Immature natural killer cell (primary cell): ENCODE results near the gene HPCAL1. TPM values are rescaled to one million over a fixed set of nuclear protein-coding genes. Genes with fewer than 3 reads are reported as not detected.
"Not testable (repeated sequence)": the region's sequence is repeated elsewhere in the genome, so short reads cannot be mapped to it uniquely, and the experiment has no call there.

Experiments
- DNase-seq, 3 donors: peaks; one replicate each; pipeline ENCODE4 v3.0.0; 2022; ENCODE audit warnings: mixed read lengths in 1 of 3
- H3K27ac Mint-ChIP-seq, 6 donors: one replicate each; pipeline ENCODE4 v1.8.0; 2020; ENCODE audit warnings: mixed read lengths in 6 of 6, mild to moderate bottlenecking in 5 of 6, inconsistent platforms in 4 of 6, moderate library complexity in 3 of 6
- H3K27me3 Mint-ChIP-seq, 3 donors: one replicate each; pipeline ENCODE4 v1.8.0; 2020 to 2021; ENCODE audit warnings: low read depth in 3 of 3, mild to moderate bottlenecking in 3 of 3, mixed read lengths in 3 of 3, moderate library complexity in 3 of 3, inconsistent platforms in 1 of 3
- H3K36me3 Mint-ChIP-seq, 3 donors: one replicate each; pipeline ENCODE4 v1.8.0; 2020; ENCODE audit warnings: mixed read lengths in 3 of 3, inconsistent platforms in 2 of 3, mild to moderate bottlenecking in 2 of 3
- H3K4me1 Mint-ChIP-seq, 2 donors: one replicate each; pipeline ENCODE4 v1.8.0; 2020; ENCODE audit warnings: inconsistent platforms in 2 of 2, mild to moderate bottlenecking in 2 of 2, mixed read lengths in 2 of 2, moderate library complexity in 1 of 2
- H3K4me3 Mint-ChIP-seq, 5 donors: one replicate each; pipeline ENCODE4 v1.8.0; 2020; ENCODE audit warnings: mild to moderate bottlenecking in 5 of 5, mixed read lengths in 5 of 5, inconsistent platforms in 3 of 5, moderate library complexity in 3 of 5
- H3K9me3 Mint-ChIP-seq, 6 donors: one replicate each; pipeline ENCODE4 v1.8.0; 2020; ENCODE audit warnings: mild to moderate bottlenecking in 6 of 6, mixed read lengths in 6 of 6, inconsistent platforms in 4 of 6, moderate library complexity in 3 of 6
- polyA plus RNA-seq, 3 donors: library from polyadenylated mRNA; unstranded; fragments of 300-500 nt; fragmentation: Illumina TruSeq; gene quantifications; one replicate each; pipeline ENCODE4 v1.2.3, GENCODE V29; 2021

The HPCAL1 gene
- polyA plus RNA-seq, 3 donors from 2014 or later: 64.9 to 89.7 (median 88.9) TPM

- H3K27me3 Mint-ChIP-seq, DNase-seq, H3K9me3 Mint-ChIP-seq, H3K4me3 Mint-ChIP-seq, H3K36me3 Mint-ChIP-seq: not testable (repeated sequence)
- Mint-ChIP-seq H3K4me1 (peaks cover 15 to 20% of the 10 kb centered on the region in 2 donors), H3K27ac (peak overlapping the region in 1 of 6 donors; percentile 40)
Measured at GRCh38 chr2:10295649-10296048, 7.1 kb upstream of the HPCAL1 start.

GRCh38 chr2:10296142-10296541 is 6.6 kb upstream of the HPCAL1 start:
- Mint-ChIP-seq H3K27ac (peak overlapping the region in 1 of 6 donors; percentile 40), H3K9me3 (peaks cover 0 to 8% (median 0%) of the 10 kb centered on the region in 6 donors), H3K27me3 (peaks cover 0 to 4% (median 0%) of the 10 kb centered on the region in 3 donors), H3K36me3 (peaks cover 0 to 6% (median 4%) of the 10 kb centered on the region in 3 donors), H3K4me1 (peaks cover 19 to 25% of the 10 kb centered on the region in 2 donors), H3K4me3 (no peak overlapping the region)
- no peak for DNase-seq

GRCh38 chr2:10297191-10297830 is 5.4 kb upstream of the HPCAL1 start:
- peaks cover 0 to 4% (median 0%) of the 10 kb centered on the region in 3 donors for H3K27me3 Mint-ChIP-seq
- peaks cover 22 to 33% of the 10 kb centered on the region in 2 donors for H3K4me1 Mint-ChIP-seq
- DNase-seq: no peak
- H3K36me3 Mint-ChIP-seq: peaks cover 0 to 6% (median 4%) of the 10 kb centered on the region in 3 donors
- peaks cover 0 to 8% (median 0%) of the 10 kb centered on the region in 6 donors for H3K9me3 Mint-ChIP-seq
- peak overlapping the region in 2 of 6 donors; percentile 28 to 49 for H3K27ac Mint-ChIP-seq
- H3K4me3 Mint-ChIP-seq: no peak overlapping the region

- peak in 1 of 3 donors; percentile 18 for DNase-seq
- Mint-ChIP-seq H3K4me3 (peak overlapping the region in 4 of 5 donors; percentile 5 to 60 (median 41)), H3K27me3 (peaks cover 0 to 4% (median 0%) of the 10 kb centered on the region in 3 donors), H3K36me3 (peaks cover 0 to 6% (median 4%) of the 10 kb centered on the region in 3 donors), H3K4me1 (peaks cover 22 to 33% of the 10 kb centered on the region in 2 donors), H3K27ac (peak overlapping the region in 5 of 6 donors; percentile 22 to 73 (median 58)), H3K9me3 (peaks cover 0 to 8% (median 0%) of the 10 kb centered on the region in 6 donors)
Measured at GRCh38 chr2:10297959-10298531, 4.7 kb upstream of the HPCAL1 start.

- not testable (repeated sequence) for H3K27me3 Mint-ChIP-seq, DNase-seq, H3K36me3 Mint-ChIP-seq, H3K9me3 Mint-ChIP-seq
- peak overlapping the region in 2 of 6 donors; percentile 9 to 66 for H3K27ac Mint-ChIP-seq
- H3K4me3 Mint-ChIP-seq: peak overlapping the region in 1 of 5 donors; percentile 60
- peaks cover 25 to 35% of the 10 kb centered on the region in 2 donors for H3K4me1 Mint-ChIP-seq
Measured at GRCh38 chr2:10298777-10299176, 3.9 kb upstream of the HPCAL1 start.

- H3K27ac Mint-ChIP-seq: peak overlapping the region; percentile 1 to 83 (median 56)
- H3K36me3 Mint-ChIP-seq: no peaks in the 10 kb centered on the region
- no peaks in the 10 kb centered on the region for H3K9me3 Mint-ChIP-seq
- H3K4me1 Mint-ChIP-seq: peaks cover 39 to 51% of the 10 kb centered on the region in 2 donors
- no peak for DNase-seq
- H3K4me3 Mint-ChIP-seq: peak overlapping the region; percentile 47 to 81 (median 61)
- peaks cover 3 to 6% (median 4%) of the 10 kb centered on the region in 3 donors for H3K27me3 Mint-ChIP-seq
Measured at GRCh38 chr2:10300328-10300920, 2.3 kb upstream of the HPCAL1 start.

- DNase-seq: no peak
- peaks cover 2 to 7% (median 3%) of the 10 kb centered on the region in 3 donors for H3K27me3 Mint-ChIP-seq
- H3K4me1 Mint-ChIP-seq: peaks cover 47 to 59% of the 10 kb centered on the region in 2 donors
- peak overlapping the region; percentile 47 to 81 (median 67) for H3K4me3 Mint-ChIP-seq
- no peaks in the 10 kb centered on the region for H3K9me3 Mint-ChIP-seq
- H3K36me3 Mint-ChIP-seq: no peaks in the 10 kb centered on the region
- H3K27ac Mint-ChIP-seq: peak overlapping the region in 5 of 6 donors; percentile 57 to 83 (median 70)
Measured at GRCh38 chr2:10300997-10301940, 1.4 kb upstream of the HPCAL1 start.

GRCh38 chr2:10301941-10302478 is 694 bp upstream of the HPCAL1 start:
- no peaks in the 10 kb centered on the region for H3K36me3 Mint-ChIP-seq
- peak overlapping the region in 3 of 6 donors; percentile 49 to 79 (median 57) for H3K27ac Mint-ChIP-seq
- peaks cover 54 to 67% of the 10 kb centered on the region in 2 donors for H3K4me1 Mint-ChIP-seq
- H3K27me3 Mint-ChIP-seq: peaks cover 0 to 7% (median 3%) of the 10 kb centered on the region in 3 donors
- DNase-seq: no peak
- no peaks in the 10 kb centered on the region for H3K9me3 Mint-ChIP-seq
- peak overlapping the region; percentile 47 to 76 (median 61) for H3K4me3 Mint-ChIP-seq

- Mint-ChIP-seq H3K9me3 (no peaks in the 10 kb centered on the region), H3K4me1 (peaks cover 53 to 70% of the 10 kb centered on the region in 2 donors), H3K27ac (peak overlapping the region in 5 of 6 donors; percentile 48 to 92 (median 83)), H3K36me3 (no peaks in the 10 kb centered on the region), H3K4me3 (peak overlapping the region; percentile 95 to 98 (median 95)), H3K27me3 (peaks cover 0 to 7% (median 3%) of the 10 kb centered on the region in 3 donors)
- DNase-seq: no peak
Measured at GRCh38 chr2:10303181-10303693, 533 bp downstream of the HPCAL1 start.

- H3K4me3 Mint-ChIP-seq: peak overlapping the region; percentile 95 to 98 (median 95)
- no peaks in the 10 kb centered on the region for H3K9me3 Mint-ChIP-seq
- peak; percentile 44 to 45 (median 44) for DNase-seq
- peaks cover 0 to 7% (median 3%) of the 10 kb centered on the region in 3 donors for H3K27me3 Mint-ChIP-seq
- H3K27ac Mint-ChIP-seq: peak overlapping the region in 4 of 6 donors; percentile 74 to 91 (median 82)
- H3K4me1 Mint-ChIP-seq: peaks cover 54 to 70% of the 10 kb centered on the region in 2 donors
- no peaks in the 10 kb centered on the region for H3K36me3 Mint-ChIP-seq
Measured at GRCh38 chr2:10303694-10304378, 1.1 kb downstream of the HPCAL1 start.

- H3K4me3 Mint-ChIP-seq: peak overlapping the region; percentile 86 to 96 (median 95)
- peak overlapping the region; percentile 7 to 90 (median 76) for H3K27ac Mint-ChIP-seq
- no peaks in the 10 kb centered on the region for H3K36me3 Mint-ChIP-seq
- H3K27me3 Mint-ChIP-seq: peaks cover 0 to 7% (median 3%) of the 10 kb centered on the region in 3 donors
- no peaks in the 10 kb centered on the region for H3K9me3 Mint-ChIP-seq
- H3K4me1 Mint-ChIP-seq: peaks cover 54 to 73% of the 10 kb centered on the region in 2 donors
- no peak for DNase-seq
Measured at GRCh38 chr2:10304458-10305253, 2.0 kb downstream of the HPCAL1 start.
